ENCODE measurements around the gene BRF1. TPM values are rescaled to one million over a fixed set of nuclear protein-coding genes. Genes with fewer than 3 reads are reported as not detected.

BRF1 gene
- polyA plus RNA-seq, 3 donors, result 28.0 to 30.7 (median 30.5) TPM

DNA sequence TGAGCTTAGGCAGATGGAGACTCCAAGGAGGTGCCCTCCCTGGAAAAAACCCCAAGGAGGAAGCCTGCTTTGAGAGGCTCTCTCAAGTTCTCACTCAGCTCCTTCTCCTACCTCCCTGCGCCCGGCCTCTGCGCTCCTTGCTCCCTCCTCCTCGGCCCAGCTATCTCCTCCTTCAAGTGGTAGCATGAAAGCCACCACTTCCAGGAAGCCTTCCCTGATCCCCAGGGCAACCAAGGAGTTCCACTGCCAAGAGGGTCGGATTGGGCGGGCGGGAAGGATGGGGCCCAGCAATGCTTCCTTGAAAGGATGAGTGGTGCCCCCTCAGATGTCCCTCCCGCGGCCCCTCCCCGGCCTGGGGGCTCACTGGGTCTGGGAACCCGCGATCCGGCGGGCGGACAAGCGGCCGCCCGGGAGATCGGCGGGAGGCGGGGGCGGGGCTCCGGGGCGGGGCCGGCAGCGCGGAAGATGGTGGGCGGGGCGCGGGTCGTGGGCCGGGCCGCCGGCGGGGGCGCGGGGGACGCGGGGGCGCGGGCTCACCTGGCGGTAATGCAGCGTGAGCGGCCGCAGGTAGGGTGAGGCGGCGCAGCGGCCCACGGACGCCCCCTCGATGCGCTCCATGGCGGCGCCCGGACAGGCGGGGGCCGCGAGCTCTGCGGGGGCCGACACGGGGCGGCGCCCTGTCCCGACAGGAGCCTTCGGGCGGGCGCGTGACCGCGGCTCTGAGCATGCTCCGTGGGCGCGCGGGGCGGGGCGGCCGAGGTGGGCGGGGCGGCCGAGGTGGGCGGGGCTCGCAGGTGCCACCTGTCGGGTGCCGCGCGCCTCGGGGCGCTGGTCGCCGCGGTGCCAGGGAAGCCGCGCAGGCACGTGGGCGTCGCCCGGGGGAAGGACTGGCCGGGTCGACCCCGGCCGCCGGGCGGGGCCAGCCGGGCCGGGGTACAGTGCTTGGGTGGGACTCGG lies 119.9 kb downstream of the BRF1 start, which contains the start of gene NUDT14:
TSS of gene NUDT14 (minus strand) at position 721 of the 957 bp plus-strand sequence. CDS start at position 618, 103 bp downstream.
- DNase-seq (ENCODE audit: low read depth in 3 of 3, low spot score in 2 of 3), result no peak

GRCh38 chr14:105179191-105179590 lies 121.6 kb downstream of the BRF1 start:
- DNase-seq (ENCODE audit: low read depth in 3 of 3, low spot score in 2 of 3), result no peak

- DNase-seq (ENCODE audit: low read depth in 3 of 3, low spot score in 2 of 3), result no peak
These were observed 122.0 kb downstream of the BRF1 start for GRCh38 chr14:105178868-105179140.

DNA sequence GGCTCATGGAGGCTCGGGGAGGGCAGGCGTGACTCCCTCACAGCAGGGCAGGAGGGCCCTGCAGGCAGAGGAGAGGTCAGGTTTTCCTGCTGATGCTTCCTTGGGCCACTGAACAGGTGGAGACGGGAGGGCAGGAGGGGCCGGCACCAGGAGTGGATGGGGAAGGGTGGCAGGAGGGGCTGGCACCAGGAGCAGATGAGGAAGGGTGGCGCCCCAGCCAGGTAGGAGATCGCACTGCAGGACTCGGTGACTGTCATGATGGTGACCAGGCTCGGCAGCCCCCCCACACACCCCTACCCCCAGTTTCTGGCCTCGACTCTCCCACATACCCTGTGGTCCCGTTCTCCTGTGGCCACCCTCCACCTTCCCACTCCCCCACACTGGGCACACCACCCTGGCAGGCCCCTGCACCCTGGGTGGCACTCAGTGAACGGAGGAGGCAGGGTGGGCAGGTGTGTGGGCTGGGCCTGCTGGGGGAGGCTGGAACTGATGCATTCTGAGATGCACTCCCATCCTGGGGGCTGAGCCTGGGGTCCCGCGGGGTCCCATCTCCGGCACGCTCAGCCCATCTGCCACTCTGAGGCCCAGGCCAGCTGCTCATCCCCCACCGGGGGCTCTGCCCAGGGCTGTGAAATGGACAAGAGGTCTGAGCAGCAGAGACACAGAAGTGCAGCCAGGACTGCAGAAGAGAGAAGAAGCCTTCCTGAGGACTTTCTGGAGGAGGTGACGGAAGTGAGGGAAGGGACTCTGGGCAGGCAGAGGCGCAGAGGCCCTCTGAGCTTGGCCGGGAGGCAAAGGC lies 122.5 kb downstream of the BRF1 start:
- no peak for DNase-seq (ENCODE audit: low read depth in 3 of 3, low spot score in 2 of 3)

DNA sequence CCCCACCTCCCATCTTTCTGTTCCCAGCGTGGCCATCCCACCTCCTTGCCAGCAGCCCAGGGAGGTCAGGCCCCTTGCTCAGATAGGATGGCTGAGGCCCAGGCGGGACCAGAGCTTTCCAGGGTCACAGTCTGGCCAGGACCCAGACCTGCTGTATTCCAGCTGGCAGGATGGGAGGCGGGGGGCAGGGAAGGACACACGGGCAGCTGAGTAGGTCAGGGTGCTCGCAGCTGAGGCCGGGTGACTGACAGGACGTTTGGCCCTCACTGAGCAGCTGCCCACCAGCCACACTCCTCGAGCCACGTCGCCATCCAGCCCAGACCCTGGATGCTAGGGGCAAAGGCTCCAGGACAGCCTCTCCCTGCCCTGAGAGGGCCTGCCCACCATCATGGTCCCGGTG lies 123.7 kb downstream of the BRF1 start:
- no peak for DNase-seq (ENCODE audit: low read depth in 3 of 3, low spot score in 2 of 3)

DNA sequence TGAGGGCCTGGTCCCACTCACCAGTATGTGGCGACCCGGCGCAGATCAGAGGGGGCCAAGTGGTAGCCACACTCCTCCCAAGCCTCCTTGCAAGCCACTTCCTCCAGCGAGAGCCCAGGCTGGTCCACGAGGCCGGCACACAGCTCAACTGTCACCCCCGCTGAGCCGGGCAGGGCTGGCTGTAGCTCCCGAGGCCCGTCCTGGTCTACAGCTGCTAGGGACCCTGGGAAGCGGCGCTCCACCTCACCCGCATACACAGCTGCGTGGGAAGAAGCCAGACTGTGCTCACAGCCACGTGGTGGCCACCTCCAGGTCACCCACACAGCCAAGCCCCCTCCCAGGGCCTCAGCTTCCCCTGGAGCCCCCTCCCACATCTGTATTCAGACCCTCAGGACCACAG lies 124.3 kb downstream of the BRF1 start:
- DNase-seq (ENCODE audit: low read depth in 3 of 3, low spot score in 2 of 3), result no peak

- DNase-seq (ENCODE audit: low read depth in 3 of 3, low spot score in 2 of 3), result no peak
These were observed 126.6 kb downstream of the BRF1 start for GRCh38 chr14:105173901-105174894.

GRCh38 chr14:105173145-105173544 lies 127.7 kb downstream of the BRF1 start:
- no peak for DNase-seq (ENCODE audit: low read depth in 3 of 3, low spot score in 2 of 3)

GRCh38 chr14:105172476-105172875 lies 128.3 kb downstream of the BRF1 start:
- DNase-seq (ENCODE audit: low read depth in 3 of 3, low spot score in 2 of 3), result no peak

GRCh38 chr14:105171004-105171673 lies 129.7 kb downstream of the BRF1 start:
- DNase-seq (ENCODE audit: low read depth in 3 of 3, low spot score in 2 of 3), result no peak

- no peak for DNase-seq (ENCODE audit: low read depth in 3 of 3, low spot score in 2 of 3)
These were observed 130.8 kb downstream of the BRF1 start for GRCh38 chr14:105169776-105170655.

- no peak for DNase-seq (ENCODE audit: low read depth in 3 of 3, low spot score in 2 of 3)
These were observed 131.8 kb downstream of the BRF1 start for GRCh38 chr14:105168979-105169507.

DNA sequence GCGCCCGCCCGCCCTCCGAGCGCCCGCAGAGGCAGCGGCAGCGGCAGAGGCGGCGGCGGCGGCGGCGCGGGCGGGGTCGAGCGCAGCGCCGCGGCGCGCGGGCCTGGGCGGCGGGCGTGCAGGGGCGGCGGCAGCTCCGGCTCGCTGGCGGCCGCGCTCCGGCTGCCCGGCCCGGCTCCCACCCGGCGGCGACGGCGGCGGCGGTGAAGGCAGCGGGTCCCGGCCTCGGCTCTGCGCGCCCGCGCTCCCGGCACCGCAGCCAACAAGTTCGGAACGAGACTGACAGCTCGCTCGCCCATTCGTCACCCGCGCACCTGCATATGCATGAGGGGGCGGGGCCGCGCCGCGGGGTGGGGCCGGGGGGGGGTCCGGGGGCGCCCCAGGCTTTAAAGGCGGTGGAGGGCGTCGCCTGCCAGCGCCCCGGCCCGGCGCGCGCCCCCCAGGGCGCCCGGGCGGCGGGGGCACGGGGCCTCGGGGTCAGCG lies 132.3 kb downstream of the BRF1 start, which contains the start of gene JAG2:
TSS of gene JAG2 (minus strand) at position 281 of the 483 bp plus-strand sequence. CDS start 356 bp downstream, outside the sequence.
- no peak for DNase-seq (ENCODE audit: low read depth in 3 of 3, low spot score in 2 of 3)

GRCh38 chr14:105168093-105168420 lies 132.7 kb downstream of the BRF1 start:
- DNase-seq (ENCODE audit: low read depth in 3 of 3, low spot score in 2 of 3), result no peak

GRCh38 chr14:105167303-105168092 lies 133.3 kb downstream of the BRF1 start:
- DNase-seq (ENCODE audit: low read depth in 3 of 3, low spot score in 2 of 3), result no peak

DNA sequence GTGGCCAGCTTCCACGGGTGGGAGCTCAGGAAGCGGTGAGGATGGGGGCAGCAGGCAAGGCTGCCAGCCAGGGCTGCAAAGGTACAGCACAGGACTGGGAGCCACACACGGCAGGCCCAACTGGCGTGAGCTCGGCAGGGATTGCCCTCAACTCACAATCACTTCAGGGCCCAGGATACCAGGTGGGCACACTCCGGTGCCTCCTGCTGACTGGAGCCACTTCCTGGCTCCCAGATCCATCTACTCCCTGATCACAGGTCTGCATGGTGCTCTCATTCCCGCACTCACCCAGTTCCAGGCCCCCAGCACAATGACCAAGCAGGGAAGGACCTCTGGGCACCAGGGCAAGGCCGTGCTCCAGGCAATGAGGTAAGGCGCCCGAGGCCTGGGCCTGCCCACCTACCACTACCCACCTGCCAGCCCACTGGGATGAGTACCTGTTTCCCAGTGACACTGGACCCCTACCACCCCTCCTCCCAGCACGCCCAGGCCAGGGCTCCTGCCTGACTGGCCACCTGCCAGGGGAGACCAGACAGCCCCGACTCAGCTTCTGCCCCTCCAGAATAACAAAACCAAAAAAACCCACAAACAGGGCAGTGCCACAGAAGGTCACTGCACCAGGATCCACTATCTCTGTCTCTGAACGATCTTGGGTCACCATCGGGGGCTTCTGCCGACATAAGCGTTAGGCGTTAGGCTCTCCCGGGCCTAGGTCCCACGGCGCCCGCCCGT lies 134.1 kb downstream of the BRF1 start:
- DNase-seq (ENCODE audit: low read depth in 3 of 3, low spot score in 2 of 3), result no peak

Data from right renal cortex interstitium (tissue), 3 donors.